Measurements from ENCODE around the gene FAM151A.

Gene FAM151A

DNA sequence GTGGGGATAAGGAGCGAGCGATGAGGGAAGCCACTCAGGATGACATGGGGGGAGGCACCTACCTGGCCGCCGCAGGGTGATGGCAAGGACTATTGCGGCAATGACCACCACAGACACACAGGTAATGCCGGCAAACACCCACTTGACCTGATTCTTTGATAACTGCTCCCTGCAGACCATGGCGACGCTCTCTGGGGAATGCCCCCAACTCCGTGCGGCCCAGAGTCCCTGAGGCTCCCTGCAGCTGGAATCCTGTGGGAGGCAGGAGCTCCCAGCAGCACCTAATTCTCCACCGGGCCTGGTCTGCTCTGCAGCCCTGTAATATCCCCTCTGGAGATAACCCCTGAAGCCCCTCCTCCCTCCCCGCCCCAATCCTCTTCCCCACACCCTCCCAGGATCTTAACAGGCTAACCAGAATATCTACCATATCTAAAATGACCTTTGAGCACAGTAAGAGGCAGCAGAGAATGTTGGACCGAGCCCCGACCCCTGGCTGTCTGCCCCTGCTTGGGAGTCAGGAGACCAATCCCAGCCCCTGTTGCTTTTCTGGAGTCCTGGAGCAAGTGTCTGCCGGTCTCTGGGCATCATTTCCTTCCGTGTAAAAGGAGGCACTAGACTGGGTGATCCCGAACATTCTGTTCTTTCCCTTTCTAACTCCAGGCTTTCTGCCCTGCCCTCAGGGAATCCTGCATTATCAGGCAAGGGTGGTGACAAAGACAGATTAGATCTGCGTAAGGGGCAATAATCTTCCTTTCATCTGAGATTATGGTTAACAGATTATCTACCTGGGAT lies at the start of gene FAM151A:
TSS of gene FAM151A (minus strand) at position 310 of the 792 bp plus-strand sequence. CDS start at position 180, 130 bp downstream.
- ATAC-seq: no peak

DNA sequence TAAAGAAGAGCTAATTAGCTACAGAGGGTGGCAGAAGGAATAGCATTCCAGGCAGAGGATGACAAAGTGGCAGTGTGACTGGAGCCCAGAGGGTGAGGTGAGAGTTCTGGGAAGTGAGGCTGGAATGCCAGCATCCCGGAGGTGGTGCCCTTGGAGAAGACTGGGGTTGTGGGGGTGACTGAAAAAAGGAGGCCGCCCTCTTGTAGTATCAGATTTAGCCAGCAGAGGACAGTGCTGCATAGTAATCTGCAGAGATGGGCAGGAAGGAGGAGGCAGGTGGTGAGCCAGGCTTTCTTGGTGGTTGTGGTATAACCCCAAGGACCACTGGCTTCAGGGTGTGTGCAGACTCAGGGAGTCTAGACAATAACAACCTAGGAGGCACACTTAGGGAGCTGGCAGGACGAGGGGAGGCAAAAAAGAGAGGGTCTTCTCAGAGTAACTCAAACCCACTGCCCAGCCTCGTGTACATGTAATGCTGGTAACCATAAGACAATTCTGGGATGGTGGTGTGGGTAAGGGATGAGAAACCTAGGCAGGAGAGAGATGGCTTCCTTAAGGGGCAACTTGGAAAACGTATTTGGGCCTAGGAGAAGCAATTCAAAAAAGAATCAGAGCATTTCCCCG lies 48.8 kb upstream of the FAM151A start:
- peak; percentile 87 to 88 for ATAC-seq

DNA sequence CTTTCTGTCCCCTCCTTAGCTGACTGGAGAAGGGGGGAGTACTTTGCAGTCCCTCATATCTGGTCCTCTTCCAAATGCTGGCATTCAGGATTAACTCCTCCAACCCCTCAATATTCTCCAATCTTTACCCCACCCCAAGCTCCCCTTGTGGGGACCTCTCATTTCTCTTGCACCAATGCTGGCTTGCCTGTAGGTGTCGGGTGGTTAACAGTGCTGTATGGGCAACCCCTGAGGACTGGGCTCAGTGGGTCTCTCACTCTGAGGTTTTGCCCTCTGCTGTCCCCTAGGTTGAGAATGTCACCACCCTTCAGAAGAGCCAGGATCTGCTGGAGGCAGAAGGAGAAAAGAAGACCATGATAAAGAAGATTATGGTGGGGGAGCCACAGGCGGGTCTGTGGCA lies 45.2 kb upstream of the FAM151A start:
- ATAC-seq: no peak

DNA sequence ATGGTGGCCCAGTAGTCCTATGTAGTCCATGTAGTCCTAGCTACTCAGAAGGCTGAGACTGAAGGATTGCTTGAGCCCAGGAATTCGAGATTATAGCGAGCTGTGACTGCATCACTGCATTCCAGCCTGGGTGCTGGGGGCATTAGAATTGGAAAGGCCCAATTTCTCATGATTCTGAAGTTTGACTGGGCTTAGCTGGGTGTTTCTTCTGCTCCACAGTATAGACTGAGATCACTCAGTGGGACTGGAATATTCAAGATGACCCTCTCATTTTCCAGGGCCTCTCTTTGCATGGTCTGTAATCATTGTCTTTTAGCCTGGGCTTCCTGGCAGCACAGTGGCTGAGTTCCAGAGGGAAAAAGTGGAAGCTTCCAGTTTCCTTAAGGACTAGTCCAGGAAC lies 44.5 kb upstream of the FAM151A start:
- ATAC-seq: no peak

DNA sequence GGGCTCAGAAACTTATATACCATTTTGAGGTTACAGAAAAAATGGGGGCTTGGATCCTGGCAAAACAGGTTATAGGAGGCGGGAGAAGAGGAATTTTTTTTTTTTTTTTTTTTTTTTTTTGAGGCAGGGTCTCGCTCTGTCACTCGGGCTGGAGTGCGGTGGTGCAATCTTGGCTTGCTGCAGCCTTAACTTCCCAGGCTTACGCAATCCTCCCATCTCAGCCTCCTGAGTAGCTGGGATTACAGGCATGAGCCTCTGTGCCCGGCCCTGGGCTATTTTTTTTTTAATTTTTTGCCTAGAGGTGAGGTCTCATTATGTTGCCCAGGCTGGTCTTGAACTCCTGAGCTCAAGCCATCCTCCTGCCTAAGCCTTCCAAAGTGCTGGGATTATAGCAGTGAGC lies 43.0 kb upstream of the FAM151A start:
- ATAC-seq: no peak

DNA sequence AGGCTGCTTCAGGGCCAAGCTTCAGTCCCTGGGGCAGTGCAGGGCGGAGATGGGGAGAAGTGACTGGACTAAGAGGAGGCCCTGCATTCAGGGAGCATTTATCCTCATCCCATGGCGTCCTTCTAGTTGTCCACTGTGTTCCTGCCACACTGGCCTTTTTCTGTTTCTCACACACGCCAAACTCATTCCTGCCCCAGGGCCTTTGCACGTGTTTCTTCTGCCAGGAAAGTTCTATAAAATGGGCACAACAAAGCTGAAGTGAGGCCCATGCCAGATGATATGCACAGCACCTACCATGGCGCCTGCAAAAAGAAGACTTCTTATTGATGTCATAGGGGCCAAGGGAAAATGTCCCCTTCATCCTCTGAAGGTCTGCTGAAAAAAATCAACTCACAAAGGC lies 42.5 kb upstream of the FAM151A start:
- ATAC-seq: no peak

DNA sequence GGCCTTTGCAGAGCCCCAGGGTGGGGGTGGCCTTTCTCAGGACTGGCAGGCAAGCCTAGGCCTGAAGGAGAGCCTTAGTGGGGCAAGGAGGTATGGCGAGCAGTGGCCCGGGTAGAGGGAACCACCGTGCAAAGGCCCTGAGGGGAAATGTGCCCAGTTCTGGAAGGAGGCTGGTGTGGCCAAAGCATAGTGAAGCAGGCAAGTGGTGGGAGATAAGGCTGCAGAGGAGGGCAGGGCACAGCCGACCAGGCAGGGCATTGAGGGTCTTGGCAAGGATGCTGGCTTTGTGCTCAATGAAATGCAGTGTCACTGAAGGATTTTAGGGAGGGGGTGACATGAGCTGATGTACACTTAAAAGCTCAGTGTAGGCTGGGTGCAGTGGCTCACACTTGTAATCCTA lies 41.0 kb upstream of the FAM151A start:
- ATAC-seq: no peak

DNA sequence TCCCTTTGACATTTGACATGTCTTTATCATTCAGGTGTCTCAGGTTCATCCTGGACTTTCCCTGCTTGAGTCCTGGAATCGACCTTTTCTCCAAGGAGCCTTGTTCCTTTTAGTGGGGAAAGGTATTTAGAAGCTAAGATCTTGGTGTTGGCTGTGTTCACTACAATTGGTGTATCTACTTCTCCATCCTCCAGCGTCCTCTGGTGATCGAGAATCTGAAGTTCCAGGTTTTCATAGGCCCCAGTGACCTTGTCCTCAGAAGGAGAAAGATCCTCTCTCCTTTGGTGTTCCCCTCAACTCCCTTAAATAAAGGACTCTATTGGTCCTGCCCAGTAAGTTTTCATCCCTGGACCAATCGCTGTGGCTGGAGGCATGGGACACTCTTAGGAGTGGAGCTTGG lies 40.4 kb upstream of the FAM151A start:
- no peak for ATAC-seq

DNA sequence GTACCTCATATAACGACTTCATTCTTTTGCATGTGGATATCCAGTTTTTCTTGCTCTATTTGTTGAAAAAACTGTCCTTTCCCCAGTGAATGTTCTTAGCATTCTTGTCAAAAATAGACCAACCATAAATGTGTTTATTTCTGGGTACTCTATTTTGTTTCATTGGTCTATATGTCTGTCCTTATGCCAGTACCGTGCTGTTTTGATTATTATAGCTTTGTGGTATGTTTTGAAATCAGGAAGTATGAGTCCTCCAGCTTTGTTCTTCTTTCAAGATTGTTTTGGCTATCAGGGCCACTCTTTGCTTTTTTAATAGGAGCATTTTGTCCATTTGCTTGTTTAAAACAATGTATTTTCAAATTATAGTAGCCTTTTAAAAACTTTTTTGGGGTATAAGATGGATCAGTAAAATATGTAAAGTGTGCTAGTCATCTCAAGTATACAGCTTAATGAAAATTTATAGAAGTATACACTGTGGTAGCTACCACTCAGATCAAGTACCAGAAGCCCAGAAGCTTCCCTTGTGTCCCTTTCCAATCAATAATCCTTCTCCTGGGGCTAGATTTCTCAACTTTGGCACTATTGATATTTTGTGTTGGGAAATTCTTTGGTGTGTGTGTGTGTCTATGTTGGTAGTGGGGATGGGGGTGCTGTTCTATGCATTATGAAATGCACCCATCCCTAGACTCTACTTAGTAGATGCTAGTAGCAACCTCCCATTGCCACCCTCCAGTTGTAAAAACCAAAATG lies 35.0 kb upstream of the FAM151A start:
- no peak for ATAC-seq

DNA sequence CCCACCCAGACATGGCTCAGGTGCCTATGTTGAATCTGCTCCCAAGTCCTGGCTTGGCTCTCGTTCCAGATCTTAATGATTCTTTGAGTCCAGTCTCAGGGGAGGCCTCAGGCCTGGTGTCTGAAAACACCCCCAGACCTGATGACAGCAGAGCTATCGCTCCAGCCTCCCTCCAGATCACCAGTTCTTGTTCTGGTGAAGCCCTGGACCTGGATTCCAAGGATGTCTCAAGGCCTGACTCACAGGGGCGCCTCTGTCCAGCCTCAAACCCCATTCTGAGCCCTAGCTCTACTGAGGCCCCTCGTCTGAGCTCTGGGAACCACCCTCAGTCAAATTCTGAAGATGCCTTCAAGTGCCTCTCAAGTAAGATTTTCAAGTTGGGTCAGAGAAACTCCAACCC lies 29.7 kb upstream of the FAM151A start:
- no peak for ATAC-seq

DNA sequence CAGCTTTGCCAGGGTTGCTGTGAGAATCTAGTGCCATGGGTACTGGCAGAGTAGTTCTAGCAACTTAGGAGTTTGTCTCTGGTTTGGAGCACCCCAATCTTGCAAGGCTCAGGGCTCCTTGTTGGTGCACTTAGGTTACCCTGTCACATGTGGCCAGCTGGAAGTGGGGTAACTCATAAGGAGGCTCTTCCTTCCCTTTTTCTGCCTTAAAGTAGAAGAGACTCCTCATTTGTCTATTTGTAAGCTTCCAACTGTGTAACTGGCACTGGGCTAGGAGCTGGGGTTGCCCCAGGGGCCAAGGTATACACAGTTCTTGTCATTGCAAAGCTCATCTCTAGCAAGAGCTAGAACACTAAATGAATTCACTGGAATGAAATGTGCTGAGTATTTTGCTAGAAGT lies 28.8 kb upstream of the FAM151A start:
- no peak for ATAC-seq

DNA sequence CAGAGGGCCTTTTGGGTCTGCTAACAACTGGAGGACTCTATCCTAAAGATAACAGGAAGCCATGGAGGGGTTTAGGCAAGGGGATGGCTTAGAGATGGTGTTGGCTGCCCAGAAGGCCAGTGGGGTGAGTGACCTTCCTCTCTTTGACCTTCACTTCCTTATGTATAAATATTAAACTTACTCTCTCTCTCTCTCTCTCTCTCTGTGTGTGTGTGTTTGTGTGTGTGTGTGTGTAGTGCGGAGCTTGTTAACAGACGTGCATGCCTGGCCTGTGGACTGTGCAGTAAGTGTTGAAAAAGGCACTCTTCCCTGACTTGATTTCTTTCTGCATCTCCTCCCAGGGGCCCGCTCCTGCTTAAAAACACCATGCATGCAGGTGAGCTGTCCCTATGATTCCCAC lies 28.3 kb upstream of the FAM151A start:
- no peak for ATAC-seq

DNA sequence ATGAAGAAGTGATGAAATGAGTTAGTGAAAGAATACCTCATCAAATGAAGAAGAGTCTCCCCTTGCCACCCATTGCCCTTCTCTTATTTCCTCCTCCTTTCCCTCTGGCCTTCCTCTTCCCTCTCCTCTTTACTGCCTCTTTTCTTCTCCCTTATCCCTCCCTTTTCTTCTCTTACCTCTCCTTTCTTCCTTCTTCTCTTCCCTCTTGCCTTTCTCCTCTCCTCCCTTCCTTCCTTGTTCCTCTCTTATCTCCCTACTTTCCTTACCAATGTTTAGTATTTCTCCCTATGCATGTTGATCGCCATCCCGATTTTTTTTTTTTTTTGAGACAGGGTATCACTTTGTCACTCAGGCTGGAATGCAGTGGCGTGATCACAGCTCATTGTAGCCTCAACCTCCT lies 27.1 kb upstream of the FAM151A start:
- no peak for ATAC-seq

DNA sequence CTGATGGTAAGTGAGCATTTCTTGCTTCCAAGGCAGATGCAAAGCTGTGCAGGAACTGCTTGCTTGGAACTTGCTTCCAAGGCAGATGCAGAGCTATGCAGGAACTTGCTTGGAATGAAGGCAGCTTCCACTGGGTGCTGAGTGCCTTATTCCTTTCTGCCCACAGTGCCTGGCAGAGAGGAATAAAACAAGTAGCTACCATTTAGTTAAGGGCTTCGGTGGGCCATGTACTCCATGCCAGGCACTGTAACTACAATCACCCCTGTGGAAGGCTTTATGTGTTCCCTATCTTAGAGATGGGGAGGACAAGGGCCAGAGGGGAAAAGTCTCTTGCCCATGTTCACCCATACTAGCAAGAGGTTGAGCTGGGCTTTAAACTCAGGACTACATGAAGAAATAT lies 26.6 kb upstream of the FAM151A start:
- ATAC-seq: no peak

DNA sequence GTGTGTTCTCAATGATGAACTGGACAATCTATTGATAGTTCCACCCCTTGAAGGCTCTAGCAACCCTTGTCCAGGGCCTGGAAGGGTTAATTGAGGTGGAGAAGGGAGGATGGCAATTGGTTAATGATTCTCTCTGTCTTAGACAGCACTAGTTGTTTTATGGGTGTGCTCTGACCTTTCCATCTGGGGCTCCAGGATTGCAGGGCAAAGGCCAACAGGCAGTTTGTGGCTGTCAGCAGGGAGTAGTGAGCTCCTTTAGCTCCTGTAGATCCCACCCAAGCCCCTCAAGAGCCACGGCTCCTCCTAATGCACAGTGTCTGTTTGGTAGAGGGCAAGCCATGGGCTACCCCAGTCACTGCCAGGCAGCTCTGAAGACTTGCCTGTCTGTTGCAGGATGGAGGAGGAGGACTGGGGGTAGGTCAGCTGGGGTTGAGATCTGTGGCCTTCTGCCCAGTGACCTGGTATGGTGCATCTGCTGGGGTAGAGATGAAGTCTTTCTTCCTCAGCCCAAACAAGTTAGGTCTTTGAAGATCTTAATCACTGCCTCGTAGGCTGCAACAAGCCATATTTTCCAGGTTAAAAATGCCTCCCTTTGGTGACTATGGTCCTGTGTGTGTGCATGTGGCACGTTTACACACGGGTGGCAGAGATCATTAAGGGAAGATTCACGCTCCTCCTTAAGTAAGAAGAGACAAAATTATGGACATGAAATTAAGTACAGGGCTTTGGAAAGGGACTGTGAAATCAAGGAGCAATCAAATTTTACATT lies 26.0 kb upstream of the FAM151A start:
- no peak for ATAC-seq

DNA sequence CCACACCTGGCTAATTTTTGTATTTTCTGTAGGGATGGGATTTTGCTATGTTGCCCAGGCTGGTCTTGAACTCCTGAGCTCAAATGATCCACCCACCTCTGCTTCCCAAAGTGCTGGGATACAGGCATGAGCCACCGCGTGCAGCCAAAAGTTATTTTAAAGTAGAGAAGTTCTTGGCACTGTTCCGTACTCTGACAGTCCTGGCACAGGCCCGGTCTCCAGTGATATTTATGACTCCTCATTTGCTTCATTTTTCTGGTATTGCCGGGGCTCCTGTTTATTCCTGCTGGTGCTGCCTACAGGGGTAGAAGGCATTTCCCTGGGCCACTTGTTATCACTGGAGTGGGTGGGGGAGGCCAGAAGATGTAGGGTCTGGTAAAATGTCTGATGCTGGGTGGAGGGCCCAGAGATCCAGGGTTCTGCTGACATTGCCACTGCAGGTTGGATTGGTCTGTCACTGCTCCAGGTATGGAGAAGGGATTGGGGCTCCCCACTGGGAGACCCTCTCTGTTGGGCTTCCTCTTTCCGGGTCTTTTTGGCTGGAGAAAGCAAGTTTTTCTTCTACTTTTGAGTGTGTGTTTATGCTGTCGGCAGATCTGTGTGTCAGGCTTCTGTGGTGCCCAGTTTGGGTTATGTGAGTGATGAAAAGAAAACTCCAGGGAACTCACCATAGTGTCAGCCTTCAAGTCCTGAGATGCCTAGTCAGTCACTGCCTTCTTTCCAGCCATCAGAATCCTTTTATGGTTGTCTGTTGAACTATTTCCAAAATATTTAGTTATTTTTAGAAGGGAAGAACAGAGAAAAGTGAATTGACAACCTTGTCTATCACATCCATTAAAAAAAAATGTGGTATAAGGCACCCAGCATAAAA lies 22.7 kb upstream of the FAM151A start:
- ATAC-seq: no peak

DNA sequence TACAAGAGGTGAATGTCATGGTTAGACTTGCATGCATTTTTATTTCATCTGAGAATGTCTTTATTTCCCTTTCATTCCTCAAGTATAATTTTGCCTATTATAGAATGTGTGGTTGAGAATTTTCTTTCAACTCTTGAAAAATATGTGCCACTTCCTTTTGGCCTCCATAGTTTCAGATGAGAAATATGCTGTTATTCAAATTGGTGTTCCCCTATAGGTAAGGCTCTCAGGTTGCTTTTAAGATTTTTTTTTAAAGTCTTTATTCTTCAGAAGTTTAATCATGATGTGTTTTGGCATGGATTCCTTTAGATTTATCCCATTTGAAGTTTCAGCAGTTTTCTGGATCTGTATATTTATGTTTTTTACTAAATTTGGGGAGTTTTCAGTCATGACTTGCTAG lies 20.4 kb upstream of the FAM151A start:
- ATAC-seq: no peak

DNA sequence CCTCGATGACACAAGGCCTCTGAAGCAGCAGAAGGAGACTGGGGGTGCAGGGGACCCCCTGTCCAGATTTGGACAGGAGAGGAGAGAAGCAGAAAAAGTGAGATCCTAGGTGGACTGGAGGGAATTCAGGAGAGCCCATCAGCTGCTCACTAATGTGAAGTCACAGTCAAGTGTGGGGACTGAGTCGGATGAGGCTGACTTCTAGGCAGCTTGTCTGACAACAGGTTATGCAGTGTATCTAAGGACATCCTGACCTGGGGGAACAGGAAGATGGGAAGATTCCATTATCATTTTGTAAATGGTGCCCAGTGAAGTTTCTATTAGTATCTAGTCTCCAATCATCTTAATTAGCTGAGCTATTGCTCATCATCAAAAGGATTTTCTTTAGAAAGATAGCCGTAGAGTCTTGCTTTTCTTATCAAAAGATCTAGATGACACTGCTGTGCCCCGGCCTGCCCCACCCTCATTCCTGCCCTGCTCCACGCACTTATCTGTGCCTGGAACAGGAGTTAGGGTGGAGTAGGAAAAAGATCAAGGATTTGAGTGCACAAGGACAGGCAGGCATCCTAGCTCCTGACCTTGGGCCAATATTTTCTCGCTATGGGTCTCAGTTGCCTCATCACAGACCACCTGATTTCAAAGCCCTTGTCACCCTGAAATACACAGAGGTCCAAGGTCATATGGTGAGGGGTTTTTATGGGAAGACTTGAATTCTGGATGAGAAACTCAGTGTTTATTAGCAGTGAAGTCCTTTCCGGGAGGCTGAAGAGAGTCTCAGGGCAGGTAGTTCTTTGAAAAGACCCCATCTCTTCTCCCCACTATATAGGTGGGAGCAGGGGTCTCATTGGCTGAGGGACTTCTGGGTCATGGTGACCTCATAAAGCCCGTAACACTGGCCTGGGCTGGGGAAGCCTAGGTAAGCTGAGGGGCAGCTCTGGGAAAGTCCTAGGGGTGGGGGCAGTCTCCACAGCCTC lies 17.8 kb upstream of the FAM151A start, which contains the start of gene MROH7:
TSS of gene MROH7 (plus strand) at position 924 of the 974 bp plus-strand sequence. CDS start 11,141 bp downstream, outside the sequence.
- no peak for ATAC-seq

DNA sequence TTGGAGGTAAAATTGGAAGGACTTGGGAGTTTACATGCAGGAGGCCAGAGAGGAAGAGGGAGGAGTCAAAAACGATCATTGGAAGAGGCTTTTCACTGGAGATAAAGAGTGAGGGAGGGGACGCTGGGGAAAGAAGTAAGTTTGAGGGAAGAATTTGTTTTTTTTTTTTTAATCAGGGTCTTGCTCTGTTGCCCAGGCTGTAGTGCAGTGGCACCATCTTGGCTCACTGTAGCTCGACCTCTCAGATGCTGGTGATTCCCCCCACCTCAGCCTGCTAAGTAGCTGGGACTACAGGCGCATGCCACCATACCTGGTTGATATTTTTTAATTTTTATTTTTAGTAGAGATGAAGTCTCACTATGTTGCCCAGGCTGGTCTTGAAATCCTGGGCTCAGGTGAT lies 17.0 kb upstream of the FAM151A start:
- no peak for ATAC-seq

All from activated CD4-positive, CD25-positive, alpha-beta regulatory T cell treated with anti-CD3 and anti-CD28 coated beads, Interleukin-2, amount 50 U/mL, for 24 hours (primary cell).